Ectodermal cell (in vitro differentiated cells): ENCODE results near the gene SLC38A11.
A peak's percentile ranks its signal among the peaks of the same experiment; 100 is the strongest.

Experiments used
- H3K27ac ChIP-seq: 2 replicates; pipeline ENCODE4 v1.7.0; 2013; ENCODE audit warnings: mild to moderate bottlenecking, low read depth, low read length; ENCODE audit not compliant: insufficient read depth, poor library complexity, severe bottlenecking
- H3K27me3 ChIP-seq: 2 replicates; pipeline ENCODE4 v1.7.0; 2013; ENCODE audit warnings: mild to moderate bottlenecking, low read length; ENCODE audit not compliant: insufficient read depth, control insufficient read depth, poor library complexity, severe bottlenecking
- H3K36me3 ChIP-seq: one replicate; pipeline ENCODE4 v1.7.0; 2013; ENCODE audit warnings: low read length; ENCODE audit not compliant: control insufficient read depth, insufficient read depth
- H3K4me1 ChIP-seq: one replicate; pipeline ENCODE4 v1.7.0; 2013; ENCODE audit warnings: low read length; ENCODE audit not compliant: control insufficient read depth, insufficient read depth
- H3K4me3 ChIP-seq: 2 replicates; pipeline ENCODE4 v1.7.0; 2013; ENCODE audit warnings: low read depth, low read length, control low read depth; ENCODE audit not compliant: insufficient read depth
- H3K9me3 ChIP-seq: 2 replicates; pipeline ENCODE4 v1.7.0; 2013; ENCODE audit warnings: mild to moderate bottlenecking, low read length, moderate library complexity; ENCODE audit not compliant: control insufficient read depth
- WGBS, 2 experiments: methylation state at CpG; one replicate each; pipeline ENCODE4 v1.1.7; 2013; ENCODE audit warnings: missing lambda C conversion rate in 2 of 2; 5-methylcytosine and 5-hydroxymethylcytosine counted together

SLC38A11 gene

DNA sequence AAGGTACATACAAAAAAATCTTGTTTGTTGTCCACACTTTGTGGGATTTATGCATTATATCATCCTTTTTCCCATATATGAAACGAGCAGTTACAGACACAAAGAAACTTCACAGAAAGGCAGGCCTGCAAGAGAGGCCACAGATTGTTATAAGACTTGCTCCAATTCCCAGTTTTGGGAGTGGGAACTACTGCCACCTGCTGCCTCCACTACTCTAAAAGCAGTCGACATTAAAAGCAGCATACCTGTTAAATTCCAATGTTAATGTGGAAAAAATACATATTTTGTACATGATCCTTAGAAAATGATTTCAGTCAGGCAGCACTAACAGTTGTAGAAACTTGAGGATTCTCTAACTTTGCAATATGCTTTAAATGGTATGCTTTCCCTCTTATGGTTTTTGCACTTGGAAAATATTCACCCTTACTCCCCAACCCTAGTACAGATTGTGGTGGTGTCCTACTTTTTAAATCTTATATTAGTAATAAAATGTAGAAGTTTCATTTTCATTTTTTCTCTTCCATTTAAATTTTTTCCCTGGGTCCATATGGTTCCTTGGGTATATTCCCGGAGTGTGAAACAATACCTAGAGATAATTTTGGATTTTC lies 37.9 kb downstream of the SLC38A11 start:
- no peak overlapping the region for H3K4me3 ChIP-seq
- no peaks in the 10 kb centered on the region for H3K9me3 ChIP-seq
- H3K36me3 ChIP-seq = no peaks in the 10 kb centered on the region
- 52 to 67% methylated on average over 2 to 3 of the region's 3 CpGs for whole genome bisulfite sequencing, 2 experiments
- H3K27ac ChIP-seq = no peak overlapping the region
- H3K4me1 ChIP-seq = no peaks in the 10 kb centered on the region
- no peaks in the 10 kb centered on the region for H3K27me3 ChIP-seq

DNA sequence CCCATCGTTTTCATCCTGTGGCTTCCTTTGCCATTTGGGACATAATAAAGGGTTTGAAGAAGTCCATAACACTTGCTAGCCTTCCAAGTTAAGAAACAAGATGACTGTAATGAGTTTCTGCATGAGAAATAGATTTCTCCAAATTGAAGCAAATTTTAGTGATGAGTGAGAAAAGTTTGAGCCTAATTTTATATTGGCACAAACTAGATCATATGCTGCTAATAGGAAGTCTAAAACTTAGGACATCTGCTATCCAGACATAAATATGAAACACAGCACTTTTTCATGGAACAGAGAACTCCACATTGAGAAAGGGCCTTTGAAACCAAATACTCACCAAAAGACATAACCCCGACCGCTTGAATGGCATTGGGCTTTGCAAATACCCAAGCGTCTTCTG lies 39.8 kb downstream of the SLC38A11 start:
- Histone ChIP-seq H3K4me3 (no peak overlapping the region), H3K27me3 (no peaks in the 10 kb centered on the region), H3K4me1 (no peaks in the 10 kb centered on the region), H3K9me3 (no peaks in the 10 kb centered on the region), H3K27ac (no peak overlapping the region), H3K36me3 (no peaks in the 10 kb centered on the region)
- 97 to 100% methylated on average over 2 to 4 of the region's 4 CpGs for WGBS, 2 experiments

DNA sequence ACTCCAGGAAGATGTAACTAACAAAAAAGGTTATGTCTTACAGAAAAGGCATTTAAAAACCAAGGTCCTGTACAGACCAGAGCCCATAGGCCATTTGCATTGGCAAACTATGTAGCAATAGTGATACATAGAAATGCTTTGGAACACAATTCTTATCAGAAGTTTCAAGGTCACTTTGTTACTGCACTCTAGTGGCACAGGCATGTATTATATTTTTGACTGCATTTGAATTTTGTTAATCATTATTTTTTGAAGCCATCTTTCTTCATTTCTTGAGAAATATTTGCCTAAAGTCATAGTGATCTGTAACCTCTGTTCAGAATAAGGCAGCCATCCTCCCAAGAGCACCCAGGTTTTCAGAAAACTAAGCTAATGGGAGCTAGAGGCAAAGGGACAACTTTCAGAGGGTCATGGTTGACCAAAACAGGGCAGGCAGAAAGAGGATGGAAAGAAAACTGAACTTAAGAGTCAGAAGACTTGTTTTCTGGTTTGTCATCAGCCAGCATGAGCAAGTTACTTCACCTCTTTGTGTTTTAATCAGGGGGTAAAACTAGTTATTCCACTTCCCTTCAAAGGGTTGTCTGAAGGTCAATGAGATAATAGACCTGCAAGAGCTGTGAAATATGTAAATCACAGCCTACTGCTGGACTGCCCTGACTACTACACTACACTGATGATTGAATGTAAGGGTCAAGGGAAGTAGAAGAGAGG lies 41.5 kb downstream of the SLC38A11 start:
- Histone ChIP-seq H3K9me3 (no peaks in the 10 kb centered on the region), H3K36me3 (no peaks in the 10 kb centered on the region), H3K4me3 (no peak overlapping the region), H3K27ac (no peak overlapping the region), H3K27me3 (no peaks in the 10 kb centered on the region), H3K4me1 (no peaks in the 10 kb centered on the region)

DNA sequence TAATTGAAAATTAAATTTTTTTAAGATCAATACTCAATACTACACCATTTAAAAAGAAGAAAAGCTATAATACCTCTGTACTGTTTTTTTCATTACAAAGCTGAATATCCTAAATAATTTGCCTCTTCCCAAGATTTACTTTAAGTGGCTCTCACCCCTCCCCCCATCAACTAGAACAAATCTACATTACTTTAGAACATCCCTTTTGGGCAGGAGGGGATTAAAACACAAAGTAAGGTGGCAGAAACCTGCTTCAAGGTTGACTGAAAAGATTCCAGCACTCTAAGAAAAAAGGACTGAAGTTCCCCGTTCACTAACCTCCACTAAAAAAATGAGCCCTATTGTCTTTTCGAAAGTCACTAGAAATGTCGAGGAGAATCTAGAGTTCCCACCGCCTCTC lies 42.3 kb downstream of the SLC38A11 start:
- Histone ChIP-seq H3K9me3 (no peaks in the 10 kb centered on the region), H3K27me3 (no peaks in the 10 kb centered on the region), H3K4me3 (no peak overlapping the region), H3K36me3 (no peaks in the 10 kb centered on the region), H3K27ac (no peak overlapping the region), H3K4me1 (no peaks in the 10 kb centered on the region)
- WGBS, 2 experiments = 49 to 55% methylated on average over 4 of the region's 4 CpGs

DNA sequence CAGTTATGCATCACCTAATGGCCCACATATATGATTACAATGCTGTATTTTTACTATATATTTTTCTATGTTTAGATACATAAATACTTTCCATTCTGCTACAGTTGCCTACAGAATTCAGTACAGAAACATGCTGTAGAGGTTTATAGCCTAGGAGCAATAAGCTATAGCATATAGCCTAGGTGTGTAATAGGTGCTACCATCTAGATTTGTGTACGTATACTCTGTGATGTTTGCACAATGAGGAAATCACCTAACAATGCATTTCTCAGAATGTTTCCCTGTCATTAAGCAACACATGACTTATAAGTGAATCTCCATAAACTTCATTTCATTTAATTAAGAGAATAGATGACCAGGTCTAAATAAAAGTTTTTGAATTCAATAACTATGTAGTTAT lies 43.5 kb downstream of the SLC38A11 start:
- no peaks in the 10 kb centered on the region for H3K27me3 ChIP-seq
- no peak overlapping the region for H3K4me3 ChIP-seq
- no peaks in the 10 kb centered on the region for H3K36me3 ChIP-seq
- 100% methylated on average over 1 of the region's 1 CpG for WGBS, 2 experiments
- H3K4me1 ChIP-seq = no peaks in the 10 kb centered on the region
- no peaks in the 10 kb centered on the region for H3K9me3 ChIP-seq
- no peak overlapping the region for H3K27ac ChIP-seq

DNA sequence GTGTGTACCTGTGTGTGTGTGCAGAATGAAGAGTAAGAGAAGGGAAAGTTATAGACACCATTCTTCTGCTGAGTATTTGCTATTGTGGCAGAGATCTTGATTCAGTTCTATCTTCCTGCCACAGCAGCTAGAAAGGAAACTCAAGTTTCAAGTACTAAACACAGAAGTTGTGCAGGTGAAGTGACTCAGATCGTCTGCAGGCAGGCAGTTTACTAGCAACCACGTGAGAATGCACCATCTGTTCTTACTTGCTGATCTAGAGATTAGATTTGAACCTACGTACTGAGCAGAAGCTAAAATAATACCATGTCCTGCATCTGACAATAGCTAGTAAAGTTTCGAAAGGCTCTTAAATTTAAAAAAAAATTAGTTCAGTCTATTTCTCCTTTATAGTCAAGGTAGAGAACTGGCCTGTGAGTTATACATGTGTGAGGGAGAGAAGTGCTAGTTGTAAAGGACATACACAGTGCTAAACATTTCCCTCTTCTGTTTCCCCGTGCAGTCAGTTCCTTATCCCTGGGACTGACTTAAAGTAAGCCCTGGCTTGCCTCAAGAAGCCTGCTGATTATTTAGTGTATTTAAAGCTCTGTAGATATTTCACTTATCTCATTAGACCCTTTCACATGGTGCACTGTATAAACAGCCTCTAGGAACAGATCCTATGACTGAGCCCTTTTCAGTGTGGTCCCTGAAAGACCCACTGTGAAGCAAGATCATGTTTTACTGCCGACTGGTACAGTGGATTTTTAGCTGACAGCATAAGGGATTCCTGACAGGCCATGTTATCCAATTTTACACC lies 45.0 kb downstream of the SLC38A11 start:
- WGBS, 2 experiments = 73% methylated on average over 5 to 6 of the region's 6 CpGs
- H3K27me3 ChIP-seq = no peaks in the 10 kb centered on the region
- H3K4me1 ChIP-seq = no peaks in the 10 kb centered on the region
- H3K9me3 ChIP-seq = no peaks in the 10 kb centered on the region
- H3K27ac ChIP-seq = peak overlapping the region; percentile 18
- no peaks in the 10 kb centered on the region for H3K36me3 ChIP-seq
- H3K4me3 ChIP-seq = no peak overlapping the region

DNA sequence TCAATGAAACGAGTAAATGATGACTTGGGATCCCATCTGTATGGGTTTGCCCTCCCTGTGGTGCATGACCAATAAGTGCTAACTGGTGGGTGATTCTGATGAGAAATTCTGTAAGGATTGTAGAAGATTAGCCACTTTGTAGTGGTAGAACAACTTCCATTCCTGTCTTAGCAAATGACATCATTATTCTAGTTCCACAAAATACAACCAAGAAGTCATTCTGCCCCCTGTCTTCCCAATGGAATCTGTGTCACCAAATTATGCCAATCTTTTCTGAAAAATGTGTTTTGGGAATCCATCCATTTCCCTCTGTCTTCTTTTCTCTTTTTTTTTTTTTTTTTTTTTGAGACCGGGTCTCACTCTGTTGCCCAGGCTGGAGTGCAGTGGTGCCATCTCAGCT lies 48.4 kb downstream of the SLC38A11 start:
- 92 to 98% methylated on average over 1 to 2 of the region's 2 CpGs for WGBS, 2 experiments
- H3K36me3 ChIP-seq = no peaks in the 10 kb centered on the region
- no peaks in the 10 kb centered on the region for H3K4me1 ChIP-seq
- H3K27me3 ChIP-seq = no peaks in the 10 kb centered on the region
- no peak overlapping the region for H3K27ac ChIP-seq
- no peak overlapping the region for H3K4me3 ChIP-seq
- H3K9me3 ChIP-seq = no peaks in the 10 kb centered on the region

DNA sequence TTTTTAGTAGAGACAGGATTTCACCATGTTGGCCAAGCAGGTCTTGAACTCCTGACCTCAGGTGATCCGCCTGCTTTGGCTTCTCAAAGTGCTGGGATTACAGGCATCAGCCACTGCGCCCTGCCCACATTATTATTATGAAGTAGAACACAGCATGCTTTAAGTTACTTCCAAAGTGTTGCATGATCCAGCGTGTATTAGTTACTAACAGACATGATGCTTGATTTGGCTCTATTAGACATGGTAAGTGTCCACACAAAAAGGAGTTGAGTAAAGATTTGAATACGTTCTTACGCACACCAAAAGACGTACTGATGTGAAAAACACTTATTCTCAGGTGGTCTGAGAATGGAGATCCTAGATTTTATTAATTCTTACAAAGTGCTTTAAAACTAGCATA lies 50.0 kb downstream of the SLC38A11 start:
- WGBS, 2 experiments = 79 to 80% methylated on average over 6 of the region's 6 CpGs
- Histone ChIP-seq H3K27me3 (no peaks in the 10 kb centered on the region), H3K4me1 (no peaks in the 10 kb centered on the region), H3K9me3 (no peaks in the 10 kb centered on the region), H3K4me3 (no peak overlapping the region), H3K27ac (no peak overlapping the region), H3K36me3 (no peaks in the 10 kb centered on the region)

DNA sequence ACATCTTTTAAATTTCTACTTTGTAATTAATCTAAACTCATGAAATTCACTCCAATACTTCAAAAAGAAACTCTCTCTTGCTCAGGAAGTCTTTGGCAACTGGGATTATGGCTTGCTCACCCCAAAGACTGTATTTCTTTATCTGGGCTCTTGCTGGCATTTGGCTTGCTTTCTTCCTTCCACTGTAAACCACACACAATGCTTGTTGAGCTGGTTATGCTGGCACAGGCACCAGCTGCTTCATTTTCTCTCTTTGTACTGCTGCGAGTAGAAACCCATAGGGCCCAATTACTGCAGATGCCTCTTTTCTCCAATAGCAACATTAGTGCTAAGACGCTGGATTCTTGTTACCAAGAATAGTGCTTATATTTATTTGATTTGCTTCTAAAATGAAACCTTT lies 51.4 kb downstream of the SLC38A11 start:
- Histone ChIP-seq H3K27ac (no peak overlapping the region), H3K9me3 (no peaks in the 10 kb centered on the region), H3K27me3 (no peaks in the 10 kb centered on the region), H3K36me3 (no peaks in the 10 kb centered on the region), H3K4me1 (no peaks in the 10 kb centered on the region), H3K4me3 (no peak overlapping the region)
- 89 to 91% methylated on average over 1 to 2 of the region's 2 CpGs for whole genome bisulfite sequencing, 2 experiments

DNA sequence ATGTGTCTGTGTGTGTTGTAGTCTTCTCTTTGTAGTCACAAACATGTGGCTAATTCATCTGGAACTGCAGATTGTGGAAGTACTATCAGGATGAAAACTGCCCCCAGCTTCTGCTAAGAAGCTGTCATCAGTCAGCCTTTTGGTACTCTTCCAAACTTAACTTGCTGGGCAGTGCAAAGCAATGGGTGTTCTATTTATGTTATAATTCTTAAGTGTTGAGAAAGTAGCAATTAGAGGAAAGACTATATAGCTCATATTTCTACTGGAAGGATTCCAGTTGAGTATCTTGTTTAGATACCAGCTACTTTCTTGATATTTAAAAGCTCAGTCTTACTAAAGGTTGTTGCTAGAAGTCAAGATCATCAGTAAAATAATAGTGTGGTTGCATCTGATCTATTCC lies 52.1 kb downstream of the SLC38A11 start:
- H3K27ac ChIP-seq = no peak overlapping the region
- H3K9me3 ChIP-seq = no peaks in the 10 kb centered on the region
- H3K36me3 ChIP-seq = no peaks in the 10 kb centered on the region
- no peaks in the 10 kb centered on the region for H3K4me1 ChIP-seq
- H3K27me3 ChIP-seq = no peaks in the 10 kb centered on the region
- no peak overlapping the region for H3K4me3 ChIP-seq
